ENCODE results near the gene ITGA5. TPM values are rescaled to one million over a fixed set of nuclear protein-coding genes. Genes with fewer than 3 reads are reported as not detected.

The ITGA5 gene
- total RNA-seq, 1 experiment from 2014 or later = 31.2 TPM

DNA sequence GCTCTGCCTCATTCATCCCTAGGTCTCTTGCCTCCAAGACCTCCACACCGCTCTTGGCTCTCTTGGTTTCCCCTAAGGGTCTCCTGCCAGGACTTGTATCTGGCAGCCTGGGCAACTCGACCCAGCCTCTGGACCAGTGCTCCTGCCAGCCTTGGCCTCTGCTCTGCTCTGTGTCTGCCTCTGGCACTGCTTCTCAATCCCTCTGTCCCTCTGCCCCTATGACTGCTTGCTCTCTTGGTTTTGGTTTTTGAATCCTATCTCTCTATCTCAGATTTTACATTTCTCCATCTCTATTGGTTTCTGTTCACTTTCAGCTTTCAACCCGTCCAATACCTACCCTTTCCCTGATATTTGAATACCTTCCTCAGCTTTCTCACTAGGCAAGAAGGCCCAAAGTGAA lies 6.3 kb downstream of the ITGA5 start:
- DNase-seq (ENCODE audit: extremely low read depth, low read depth) = no peak

DNA sequence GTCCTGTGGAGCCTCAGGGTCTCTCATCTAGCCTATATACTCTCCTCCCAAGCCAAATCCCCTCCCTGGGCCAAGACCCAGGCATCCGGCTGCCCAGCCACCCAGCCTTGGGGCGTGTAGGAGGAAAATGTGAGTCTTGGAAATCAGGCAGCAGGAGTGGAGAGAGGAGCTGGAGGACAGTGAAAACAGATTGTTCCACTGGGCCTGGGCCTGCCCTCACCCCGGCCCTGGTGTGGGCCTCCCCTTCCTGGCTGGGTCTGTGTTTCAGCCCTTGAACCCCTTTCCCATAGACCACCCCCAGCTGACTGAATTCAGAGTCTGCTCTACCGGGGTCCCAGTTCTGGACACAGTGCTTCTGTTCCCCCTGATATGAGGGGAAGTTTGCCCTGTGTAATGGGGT lies 6.7 kb downstream of the ITGA5 start:
- no peak for DNase-seq (ENCODE audit: extremely low read depth, low read depth)

DNA sequence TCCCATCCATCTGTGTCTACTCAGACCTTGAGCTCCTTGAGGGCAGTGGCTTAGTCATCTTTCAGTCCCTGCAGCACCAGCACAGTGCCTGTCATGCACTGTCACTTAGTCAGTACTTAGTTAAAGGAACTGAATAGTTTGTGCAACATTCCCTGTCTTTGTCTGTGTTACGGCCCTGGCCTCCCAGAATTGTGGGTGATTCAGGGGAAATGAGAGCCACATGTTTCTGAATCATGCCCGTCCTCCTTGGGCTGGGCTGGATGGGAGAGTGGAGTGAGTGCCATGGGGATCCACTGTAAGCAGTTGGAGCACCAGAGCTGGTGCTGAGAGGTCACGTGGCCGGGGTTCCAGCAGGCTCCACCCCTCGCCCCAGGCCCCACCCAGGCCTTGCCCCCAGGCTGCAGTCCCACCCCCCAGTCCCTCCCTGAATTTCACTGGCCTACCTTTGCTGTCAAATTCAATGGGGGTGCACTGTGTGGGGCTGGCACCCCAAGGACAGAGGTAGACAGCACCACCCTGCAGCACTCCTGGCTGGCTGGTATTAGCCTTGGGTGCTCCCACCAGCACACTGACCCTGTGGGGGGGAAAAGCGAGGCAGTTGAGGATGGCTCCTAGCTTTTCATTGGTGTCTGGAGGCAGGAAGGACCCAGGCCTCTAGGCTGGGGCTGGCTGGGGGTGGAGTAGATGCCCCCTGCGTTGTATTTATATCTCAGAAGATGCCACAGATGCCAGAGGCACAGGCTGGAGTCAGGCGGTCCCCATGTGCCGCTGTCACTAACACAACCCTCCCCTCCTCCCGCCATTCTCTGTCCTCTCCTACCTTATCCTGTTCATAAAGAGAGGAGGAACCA lies 7.5 kb downstream of the ITGA5 start:
- DNase-seq (ENCODE audit: extremely low read depth, low read depth) = no peak

DNA sequence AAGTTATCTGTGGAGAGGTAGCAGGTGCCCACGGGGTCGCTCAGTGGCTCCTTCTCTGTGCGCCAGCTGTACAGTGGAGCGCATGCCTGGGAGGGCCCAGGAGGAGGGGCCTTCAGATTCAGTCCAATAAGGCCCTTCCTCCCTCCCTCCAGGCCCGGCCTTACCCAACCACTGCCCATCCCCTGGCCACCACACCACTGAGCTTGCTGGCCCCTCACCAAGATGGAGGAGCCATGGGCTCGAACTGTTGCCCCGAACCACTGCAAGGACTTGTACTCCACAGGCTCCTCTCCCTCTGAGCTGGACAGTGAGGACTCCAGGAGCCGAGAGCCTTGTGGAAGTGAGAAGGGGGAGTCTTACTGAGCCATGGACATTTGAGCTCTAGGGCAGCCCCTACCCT lies 9.8 kb downstream of the ITGA5 start:
- DNase-seq (ENCODE audit: extremely low read depth, low read depth) = no peak

DNA sequence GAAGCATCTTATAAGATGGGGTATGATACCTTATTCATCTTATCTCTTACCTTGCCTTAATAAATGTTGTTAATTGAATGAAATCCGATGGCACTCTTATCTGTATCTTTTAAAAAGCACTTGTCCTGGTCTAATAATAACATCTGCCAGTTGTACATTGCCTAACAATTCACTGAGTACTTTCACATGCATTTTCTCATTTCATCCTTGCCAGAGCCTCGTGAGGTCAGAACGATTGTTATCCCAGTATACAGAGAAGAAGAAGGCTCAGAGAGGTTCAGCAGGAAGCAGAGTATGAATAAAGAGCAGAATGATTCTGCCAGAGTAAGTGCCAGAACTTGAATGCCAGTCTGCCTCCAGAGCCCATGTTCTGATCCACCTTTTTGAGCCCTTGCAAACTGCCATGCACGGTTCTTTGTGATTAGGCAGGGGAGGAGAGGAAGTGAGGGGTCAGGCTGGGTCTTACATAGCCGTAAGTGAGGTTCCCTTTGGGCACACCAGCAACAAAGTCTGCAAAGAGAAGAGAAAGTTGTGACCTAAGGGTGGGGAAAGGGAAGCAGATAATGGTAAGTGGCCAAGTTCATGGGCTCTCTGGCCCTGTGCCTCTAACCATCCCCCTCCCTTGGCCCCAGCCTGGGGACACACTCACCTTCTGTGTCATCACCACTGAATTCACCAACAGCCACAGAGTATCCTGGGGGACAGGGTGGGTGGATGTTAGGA lies 11.7 kb downstream of the ITGA5 start:
- DNase-seq (ENCODE audit: extremely low read depth, low read depth) = no peak

DNA sequence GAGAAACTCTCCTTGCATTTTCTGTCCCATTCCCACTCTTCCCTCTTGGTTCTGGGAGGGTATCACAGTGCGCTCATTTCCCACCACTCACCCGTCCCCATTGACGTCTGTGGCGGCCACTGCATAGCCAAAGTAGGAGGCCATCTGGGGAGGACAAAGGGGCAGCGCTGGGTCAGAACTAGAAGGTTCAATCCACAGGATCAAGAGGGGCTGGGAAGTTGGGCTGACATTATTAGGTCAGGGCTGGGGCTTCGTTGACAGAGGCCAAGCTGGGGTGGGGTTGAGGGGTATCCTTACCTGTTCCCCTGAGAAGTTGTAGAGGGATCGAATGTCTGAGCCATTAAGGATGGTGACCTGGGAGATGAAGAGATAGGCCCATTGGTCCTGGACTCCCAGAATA lies 13.5 kb downstream of the ITGA5 start:
- no peak for DNase-seq (ENCODE audit: extremely low read depth, low read depth)

DNA sequence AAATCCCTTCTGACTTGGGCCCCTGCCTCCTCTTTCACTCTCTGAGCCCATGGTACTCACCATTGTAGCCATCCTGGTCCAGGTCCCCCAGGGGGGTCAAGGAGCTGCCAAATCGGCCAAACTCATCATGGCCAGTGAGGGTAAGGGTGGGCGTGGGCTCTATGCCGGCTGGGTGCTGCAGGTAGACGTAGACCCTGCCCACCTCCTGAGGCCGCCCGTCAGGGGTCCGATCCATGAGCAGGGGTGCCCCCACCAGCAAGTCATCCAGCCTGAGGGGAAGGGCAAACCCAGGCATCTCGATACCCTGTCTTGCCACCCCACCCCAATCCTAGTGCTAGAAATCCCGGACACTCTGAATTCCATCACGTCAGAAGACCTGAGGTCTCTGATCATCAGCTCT lies 14.0 kb downstream of the ITGA5 start:
- no peak for DNase-seq (ENCODE audit: extremely low read depth, low read depth)

DNA sequence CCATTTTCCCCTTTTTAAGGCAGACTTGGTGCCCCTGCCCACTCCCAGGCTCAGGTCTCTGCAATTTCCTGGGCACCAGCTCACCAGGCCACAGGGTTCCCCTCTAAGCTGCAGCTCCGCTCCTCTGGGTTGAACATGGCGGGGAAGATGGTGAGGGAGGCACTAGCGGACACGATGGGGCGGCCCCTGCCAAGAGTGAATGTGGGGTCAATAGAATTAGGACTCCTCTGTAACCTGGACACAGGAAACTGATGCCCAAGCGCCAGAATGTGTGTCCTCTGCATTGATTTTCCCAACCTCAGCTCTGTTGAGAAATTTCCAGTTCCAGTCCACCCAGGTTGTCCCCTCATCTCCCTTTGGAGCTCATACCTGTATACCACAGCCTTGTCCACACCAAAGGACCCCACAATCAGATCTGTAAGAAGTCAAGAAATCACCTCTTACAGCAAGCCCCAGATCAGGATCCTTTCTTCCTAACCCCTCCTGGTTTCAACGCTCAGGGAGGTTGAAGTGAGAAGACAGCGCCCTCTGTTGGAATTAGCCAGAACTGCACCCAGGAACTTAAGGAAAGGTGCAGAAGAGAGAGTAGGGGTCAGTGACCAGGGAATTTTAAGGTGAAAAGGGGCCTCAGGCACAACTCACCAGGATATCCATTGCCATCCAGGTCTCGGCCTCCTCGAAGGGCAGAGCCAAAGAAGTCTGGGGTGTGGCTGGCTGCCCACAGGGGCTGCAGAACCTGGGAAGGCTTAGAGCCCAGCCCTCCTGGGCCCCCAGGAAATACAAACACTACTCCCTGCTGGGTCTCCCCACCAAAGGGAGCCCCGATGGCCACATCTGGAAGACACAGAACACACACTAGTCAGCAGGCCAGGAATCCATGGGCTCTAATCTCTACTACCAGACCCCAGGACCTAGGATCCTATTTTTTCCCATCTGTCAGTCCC lies 14.7 kb downstream of the ITGA5 start:
- DNase-seq (ENCODE audit: extremely low read depth, low read depth) = no peak

DNA sequence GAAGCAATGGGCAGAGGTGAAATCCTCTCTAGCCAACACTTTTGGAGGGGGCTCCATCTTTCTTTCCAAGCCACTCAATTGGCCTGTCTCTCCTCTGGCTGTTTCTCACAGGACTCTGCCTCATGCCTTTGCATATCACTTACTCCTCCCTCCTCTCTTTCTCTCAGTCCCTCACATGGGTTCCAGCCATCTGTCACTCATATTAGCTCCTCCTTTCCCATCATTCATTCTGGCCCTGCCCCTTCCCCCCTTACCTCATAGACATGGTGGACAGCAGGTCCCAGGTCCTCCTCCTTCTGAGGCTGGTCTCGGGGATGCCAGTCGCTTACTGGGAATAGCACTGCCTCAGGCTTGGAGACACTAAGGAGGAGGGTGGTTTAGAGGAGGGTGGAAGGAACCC lies 17.9 kb downstream of the ITGA5 start:
- DNase-seq (ENCODE audit: extremely low read depth, low read depth) = no peak

DNA sequence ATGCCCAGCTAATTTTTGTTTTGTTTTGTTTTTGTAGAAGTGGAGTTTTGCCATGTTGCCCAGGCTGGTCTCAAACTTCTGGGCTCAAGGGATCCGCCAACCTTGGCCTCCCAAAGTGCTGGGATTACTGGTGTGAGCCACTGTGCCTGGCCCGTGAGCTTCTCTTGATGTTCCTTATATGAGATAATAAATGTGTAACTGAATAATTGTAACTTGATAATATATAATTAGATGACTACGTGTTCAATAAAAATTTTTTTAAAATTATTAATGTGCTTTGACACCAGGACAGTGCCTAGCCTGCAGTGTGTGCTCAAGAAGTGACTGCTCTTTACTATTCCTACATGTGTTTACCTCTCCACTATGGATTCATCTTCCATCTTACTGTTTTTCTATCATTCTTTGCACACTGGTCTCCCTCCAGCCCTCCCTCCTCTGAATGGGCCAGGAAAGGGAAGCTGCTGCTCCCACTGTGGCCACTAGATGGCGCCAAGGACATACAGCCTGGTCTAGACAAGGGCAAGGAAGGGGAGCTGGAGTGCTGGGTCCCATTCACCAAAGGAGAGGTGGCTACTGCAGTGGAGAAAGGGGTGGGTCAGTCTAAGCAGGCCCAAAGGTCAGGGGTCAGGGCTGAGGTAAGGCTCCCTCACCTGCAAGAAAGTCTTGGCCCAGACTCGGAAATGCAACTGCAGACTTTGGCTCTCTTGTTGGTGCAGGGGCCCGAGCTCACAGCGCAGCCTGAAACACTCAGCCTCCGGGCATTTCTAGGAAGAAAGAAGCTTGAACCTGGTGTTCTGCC lies 19.9 kb downstream of the ITGA5 start:
- DNase-seq (ENCODE audit: extremely low read depth, low read depth) = peak; percentile 83

DNA sequence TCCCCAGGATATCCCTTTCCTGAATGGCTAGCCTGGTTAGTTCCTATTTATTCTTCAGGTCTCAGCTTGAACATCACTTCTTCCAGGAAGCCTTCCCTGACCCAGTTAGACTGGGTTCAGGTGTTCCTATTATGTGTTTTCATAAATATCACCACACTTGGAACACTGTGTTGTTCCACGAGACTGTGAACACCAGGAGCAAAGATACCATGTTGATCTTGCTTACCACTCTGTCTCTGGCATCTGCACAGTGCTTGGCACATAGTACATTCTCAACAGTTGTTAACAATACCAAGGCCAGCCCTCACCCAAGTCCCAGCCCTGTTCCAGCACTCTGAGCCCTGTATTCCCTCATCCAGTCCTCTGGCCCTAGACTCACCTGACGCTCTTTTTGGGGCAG lies 20.8 kb downstream of the ITGA5 start:
- DNase-seq (ENCODE audit: extremely low read depth, low read depth) = no peak

DNA sequence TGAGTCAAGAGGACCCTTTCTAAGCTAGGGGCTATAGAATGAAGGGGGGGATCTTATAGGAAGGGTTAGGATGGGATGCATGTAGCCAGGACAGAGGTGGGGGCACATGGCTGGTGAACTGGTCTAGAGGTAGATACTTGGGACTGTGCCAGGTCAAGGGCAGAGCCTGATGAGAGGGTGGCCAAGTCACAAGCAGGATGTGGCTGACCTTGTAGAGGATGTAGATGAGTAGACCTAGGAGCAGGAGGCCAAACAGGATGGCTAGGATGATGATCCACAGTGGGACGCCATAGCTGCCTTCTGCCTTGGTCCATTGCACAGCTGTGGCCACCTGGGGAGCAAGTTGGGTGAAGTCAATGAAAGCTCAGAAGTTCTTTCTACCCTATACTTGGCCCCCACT lies 21.9 kb downstream of the ITGA5 start:
- DNase-seq (ENCODE audit: extremely low read depth, low read depth) = no peak

DNA sequence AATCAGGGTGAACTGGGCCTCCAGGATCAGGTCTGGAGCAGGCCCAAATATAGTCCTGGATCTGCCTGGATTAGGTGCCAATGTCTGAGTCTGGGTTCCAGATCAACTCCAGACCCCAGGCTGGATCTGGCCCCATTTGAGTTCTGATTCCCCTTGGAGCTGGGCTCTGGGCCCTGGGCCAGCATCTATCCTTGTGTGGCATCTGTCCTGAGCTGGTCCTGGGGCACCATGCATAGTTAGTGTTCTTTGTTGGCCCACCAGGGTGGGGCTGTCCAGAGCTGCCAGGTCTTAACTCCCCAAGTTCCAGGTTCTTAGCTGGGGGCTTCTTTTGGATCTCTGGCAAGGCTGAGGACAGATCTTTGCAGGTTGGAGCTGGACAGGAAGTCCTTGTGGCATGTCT lies 23.5 kb downstream of the ITGA5 start:
- DNase-seq (ENCODE audit: extremely low read depth, low read depth) = no peak

DNA sequence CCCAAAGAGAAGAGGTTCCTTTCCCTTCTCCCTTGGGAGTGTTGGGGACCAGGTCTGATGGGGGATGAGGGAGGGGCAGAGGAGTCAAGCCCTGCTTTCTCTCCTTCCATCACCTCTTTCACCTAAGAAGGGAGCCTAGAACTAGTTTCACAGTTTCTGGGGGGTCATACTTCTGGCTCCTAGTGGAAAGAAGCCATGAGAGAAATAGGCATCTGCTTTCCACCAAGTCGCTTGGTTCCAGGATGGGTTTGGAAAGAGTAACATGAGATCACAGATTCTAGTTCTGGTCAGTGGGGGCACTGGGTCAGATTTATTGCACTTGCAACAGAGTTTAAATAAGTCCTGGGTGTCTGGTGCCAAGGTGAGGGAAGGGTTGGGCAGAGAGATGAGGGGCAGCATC lies 24.1 kb downstream of the ITGA5 start:
- DNase-seq (ENCODE audit: extremely low read depth, low read depth) = no peak

DNA sequence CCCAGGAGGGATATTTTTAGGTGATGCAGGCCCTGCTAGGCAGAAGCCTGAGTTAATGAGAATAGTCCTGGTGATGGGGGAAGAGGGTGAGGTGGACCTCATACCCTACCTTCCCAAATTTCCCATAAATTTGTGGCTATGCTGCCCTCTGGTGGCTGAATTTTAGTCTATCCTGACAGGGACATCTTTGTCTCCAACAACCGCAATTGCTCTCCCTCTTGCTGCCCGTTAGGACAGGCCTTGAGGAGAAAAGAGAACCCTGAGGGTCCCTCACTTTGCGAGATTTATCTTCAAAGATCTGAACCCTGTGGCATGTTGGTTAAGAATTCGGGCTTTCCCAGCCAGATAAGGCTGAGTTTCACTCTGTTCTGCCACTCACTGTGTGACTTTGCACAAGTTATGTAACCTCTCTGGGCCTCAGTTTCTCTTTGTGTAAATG lies 24.8 kb downstream of the ITGA5 start:
- DNase-seq (ENCODE audit: extremely low read depth, low read depth) = peak; percentile 48

DNA sequence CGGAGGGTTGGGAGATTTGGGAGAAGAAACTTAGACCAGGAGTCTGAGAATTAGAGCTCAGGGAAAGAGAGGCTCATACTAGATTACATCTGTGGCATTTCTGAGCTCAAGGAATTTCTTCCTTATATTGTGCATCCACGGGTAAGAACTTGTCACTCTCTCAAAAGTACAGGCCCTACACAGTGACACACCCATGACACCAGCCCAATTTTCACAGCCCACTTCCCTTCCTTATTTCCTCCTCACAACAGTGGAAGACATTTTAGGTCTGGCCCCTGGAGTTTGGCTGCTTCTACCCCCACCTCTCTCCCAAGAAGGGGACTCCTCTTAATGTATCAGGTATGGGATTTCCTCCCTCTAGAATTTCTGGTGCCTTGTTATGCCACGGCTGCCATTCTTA lies 25.3 kb downstream of the ITGA5 start:
- no peak for DNase-seq (ENCODE audit: extremely low read depth, low read depth)

DNA sequence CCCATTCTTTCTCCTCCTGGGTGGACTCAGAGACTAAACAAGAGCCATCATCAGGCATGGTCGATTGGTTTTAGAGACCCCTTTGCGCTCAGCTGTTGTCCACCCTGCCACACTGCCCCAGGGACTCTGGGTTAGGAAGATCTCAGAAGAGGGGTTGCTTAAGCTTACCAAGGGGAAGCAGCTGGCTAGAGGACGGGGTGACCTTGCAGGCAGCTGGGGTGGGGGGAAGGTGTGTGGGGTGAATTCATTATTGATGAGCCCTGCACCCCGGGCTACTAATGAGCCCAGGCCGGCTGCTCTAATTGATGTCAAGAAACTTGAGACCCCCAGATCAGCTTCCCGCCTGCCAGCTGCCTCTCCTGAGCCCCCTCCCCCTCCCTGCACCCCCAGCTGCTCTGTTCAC lies 25.9 kb downstream of the ITGA5 start:
- no peak for DNase-seq (ENCODE audit: extremely low read depth, low read depth)

DNA sequence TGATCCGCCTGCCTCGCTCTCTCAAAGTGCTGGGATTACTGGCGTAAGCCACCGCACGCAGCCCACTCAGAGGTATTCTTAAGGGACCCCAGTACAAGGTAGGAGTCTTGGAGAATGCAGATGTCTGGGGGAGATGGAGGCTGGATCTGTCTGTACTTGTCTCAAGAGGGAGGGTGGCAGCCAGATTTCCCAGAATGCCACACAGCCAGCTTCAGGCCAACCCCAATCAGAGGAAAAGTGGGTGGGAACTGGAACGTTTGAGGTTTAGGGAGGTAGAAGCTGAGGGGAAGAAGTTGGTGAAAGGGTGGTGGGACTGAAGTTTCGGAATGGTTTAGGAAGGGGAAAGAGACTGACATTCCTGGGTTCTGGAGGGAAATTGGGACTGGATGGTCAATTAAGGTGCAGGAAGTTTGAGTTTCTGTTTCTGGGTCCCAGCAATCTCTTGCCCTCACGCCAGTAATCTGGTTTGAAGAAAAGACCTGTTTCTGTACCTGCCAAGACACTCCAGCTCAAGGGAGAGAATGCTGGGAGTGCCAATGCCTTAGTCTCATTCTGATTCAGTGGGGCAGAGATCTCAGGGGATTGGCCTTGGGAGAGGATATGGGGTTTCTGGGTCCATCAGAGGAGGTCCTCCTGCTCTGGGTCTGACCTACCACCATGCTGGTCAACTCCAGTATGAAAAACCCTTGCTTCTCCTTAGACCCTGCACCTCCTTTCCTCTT lies 26.4 kb downstream of the ITGA5 start:
- DNase-seq (ENCODE audit: extremely low read depth, low read depth) = no peak

DNA sequence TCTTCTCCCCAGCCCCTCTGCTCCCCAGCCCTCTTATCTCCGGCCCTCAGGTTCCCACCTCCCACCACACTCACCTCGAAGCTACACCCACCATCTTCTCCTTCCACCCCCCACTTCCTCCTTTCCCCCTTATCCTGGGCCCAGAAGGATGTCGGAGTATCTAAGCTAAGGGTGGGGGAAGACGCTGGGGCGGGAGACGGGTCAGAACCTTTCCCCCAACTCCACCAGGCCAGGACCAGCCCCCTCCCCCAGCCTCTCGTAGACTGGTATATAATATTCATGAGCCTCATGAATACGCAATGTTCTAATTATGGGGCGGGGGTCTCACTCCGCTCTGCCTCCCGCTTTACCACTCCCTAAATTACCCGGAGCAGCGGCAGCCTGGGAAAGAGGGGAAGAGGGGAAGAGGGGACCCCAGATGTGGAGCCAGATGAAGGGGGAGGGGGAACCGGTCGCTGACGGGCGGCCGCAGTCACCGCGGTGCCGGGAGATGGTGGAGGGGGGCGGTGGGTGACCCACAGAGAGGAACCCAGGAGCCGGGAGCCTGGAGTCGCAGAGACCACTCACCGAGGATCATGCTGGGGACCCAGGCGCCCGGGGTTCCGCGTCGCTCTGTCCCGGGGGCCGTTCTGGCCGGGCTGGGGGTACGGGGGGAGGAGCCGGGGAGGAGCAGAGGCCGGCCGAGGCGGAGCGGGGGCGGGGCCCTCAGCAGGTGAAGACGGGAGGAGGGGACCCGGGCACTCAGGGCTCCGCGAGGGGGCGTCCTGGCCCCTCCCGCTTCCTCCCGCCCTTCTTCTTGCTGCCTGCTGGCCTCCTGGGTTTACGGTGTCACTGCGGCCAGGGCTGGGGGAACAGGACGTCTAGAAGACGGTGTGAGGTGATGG lies 28.2 kb downstream of the ITGA5 start:
- DNase-seq (ENCODE audit: extremely low read depth, low read depth) = no peak

Data from NCI-H460 (cell line).